ENCODE results near the gene XYLT1.
"Not testable (repeated sequence)": the region's sequence is repeated elsewhere in the genome, so short reads cannot be mapped to it uniquely, and the experiment has no call there.

Gene XYLT1, protein sequence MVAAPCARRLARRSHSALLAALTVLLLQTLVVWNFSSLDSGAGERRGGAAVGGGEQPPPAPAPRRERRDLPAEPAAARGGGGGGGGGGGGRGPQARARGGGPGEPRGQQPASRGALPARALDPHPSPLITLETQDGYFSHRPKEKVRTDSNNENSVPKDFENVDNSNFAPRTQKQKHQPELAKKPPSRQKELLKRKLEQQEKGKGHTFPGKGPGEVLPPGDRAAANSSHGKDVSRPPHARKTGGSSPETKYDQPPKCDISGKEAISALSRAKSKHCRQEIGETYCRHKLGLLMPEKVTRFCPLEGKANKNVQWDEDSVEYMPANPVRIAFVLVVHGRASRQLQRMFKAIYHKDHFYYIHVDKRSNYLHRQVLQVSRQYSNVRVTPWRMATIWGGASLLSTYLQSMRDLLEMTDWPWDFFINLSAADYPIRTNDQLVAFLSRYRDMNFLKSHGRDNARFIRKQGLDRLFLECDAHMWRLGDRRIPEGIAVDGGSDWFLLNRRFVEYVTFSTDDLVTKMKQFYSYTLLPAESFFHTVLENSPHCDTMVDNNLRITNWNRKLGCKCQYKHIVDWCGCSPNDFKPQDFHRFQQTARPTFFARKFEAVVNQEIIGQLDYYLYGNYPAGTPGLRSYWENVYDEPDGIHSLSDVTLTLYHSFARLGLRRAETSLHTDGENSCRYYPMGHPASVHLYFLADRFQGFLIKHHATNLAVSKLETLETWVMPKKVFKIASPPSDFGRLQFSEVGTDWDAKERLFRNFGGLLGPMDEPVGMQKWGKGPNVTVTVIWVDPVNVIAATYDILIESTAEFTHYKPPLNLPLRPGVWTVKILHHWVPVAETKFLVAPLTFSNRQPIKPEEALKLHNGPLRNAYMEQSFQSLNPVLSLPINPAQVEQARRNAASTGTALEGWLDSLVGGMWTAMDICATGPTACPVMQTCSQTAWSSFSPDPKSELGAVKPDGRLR

DNA sequence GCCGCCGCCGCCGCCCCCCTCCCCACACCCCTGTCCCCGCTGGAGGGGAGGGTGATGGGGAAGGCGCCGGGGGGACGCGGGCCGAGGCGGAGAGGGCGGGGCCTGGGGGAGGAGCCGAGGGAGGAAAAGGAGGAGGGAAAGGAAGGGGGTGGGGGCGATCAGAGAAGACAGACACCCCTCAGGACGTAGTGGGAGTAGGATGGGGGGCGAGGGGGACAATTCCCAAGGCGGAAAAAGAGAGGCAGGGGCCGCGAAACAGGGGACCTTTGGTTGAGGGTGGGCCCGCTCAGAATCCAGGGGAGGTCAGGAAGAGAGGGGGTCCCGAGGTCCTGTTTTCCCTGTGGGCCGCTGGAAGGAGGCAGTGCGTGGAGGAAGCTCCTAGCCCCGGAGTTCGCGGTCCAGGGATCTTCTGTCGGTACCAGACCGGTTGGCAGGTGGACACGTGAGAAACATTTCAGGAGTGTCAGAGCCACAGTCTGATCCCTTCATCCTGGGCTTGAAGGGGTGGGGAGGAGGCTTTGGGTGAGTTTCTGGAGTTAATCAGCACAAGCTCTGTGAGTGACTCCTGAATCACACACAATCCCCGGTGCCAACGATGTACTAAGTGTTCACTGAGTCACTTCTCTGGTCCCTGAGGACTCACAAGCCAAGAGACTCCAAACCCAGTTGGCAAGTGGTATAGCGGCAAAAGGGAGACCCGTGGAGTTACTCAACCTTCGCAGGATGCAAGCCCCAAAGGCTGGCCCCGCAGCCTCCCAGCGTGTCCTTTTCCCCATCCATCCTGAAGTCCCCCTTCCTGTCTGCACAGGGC is at the start of gene XYLT1:
TSS of gene XYLT1 (minus strand) at position 53 of the 811 bp plus-strand sequence. CDS start 164 bp downstream, outside the sequence.
- peak; percentile 69 for DNase-seq

DNA sequence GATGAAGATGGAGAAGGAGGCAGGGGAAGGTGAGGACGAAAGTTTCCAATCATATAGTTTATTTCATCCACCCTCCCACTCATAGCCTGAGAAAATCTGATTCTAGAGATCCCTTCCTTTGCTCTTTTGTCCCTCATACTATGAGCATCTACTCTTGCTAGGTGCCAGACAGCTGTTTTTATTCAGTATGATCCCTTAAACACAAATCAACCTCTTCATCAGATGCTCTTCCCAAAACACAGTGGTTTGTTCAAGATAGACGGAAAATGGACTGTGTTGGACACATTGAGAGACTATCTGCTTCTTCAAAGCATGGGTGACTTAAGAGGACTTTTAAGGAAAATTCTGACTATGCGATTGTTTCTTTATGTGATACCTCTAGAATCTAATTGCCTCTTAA is 49.4 kb upstream of the XYLT1 start:
- DNase-seq = no peak

DNA sequence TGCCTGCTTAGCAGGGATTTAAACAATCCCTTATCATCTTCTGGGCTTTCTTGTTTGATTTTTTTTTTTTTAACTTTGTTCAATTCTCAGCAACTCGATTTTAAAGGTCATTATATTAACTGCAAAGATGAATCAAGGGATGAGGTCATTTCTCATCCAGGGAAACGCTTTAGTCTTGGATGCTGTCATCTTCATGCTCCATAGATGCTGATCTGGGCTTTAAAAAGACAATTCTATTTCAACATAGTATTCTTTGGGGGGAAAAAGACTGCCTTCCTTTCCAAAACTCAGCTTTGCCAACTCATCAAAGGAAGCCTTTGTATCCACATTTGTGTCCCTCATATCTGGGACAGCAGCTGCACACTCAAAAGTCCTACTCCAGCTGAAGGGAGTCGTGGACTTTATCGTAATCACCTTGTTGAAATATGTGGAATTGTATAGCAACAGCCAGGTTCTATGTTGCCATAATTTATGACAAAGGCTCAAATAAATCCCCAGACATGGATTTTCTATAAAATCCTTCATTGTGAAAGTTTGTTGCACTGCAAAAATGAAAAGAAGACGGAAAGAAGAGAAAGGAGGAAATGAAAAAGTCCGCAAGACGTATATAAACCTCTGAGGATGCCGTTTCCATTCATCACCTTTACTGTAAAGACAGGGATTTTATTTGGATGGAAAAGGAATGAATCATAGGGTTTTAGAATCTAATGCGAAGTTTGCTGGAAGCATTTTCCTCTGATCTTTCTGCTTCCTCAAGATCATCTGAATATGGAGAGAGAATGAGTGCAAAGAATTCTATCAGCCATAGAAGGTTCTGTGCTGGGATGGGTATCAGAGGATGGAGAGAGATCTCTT is 48.6 kb upstream of the XYLT1 start:
- DNase-seq = no peak

DNA sequence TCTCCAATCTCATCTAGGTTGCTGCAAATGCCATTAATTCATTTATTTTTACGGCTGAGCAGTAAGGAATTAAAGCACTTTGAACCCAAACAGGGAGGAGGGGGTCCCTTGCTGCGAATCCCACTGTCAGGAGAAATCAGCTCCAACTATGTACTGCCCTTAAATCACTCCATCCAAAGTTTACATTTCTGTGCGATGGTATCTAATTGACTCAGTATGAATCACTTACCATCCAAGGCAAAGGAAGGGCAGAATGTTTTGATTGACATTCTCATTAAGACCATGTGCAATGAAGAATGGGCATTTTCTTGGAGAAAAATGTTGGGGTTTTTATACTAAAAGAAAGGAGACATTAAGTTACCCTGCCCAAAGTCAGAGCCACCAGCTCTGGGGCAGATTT is 47.7 kb upstream of the XYLT1 start:
- no peak for DNase-seq

DNA sequence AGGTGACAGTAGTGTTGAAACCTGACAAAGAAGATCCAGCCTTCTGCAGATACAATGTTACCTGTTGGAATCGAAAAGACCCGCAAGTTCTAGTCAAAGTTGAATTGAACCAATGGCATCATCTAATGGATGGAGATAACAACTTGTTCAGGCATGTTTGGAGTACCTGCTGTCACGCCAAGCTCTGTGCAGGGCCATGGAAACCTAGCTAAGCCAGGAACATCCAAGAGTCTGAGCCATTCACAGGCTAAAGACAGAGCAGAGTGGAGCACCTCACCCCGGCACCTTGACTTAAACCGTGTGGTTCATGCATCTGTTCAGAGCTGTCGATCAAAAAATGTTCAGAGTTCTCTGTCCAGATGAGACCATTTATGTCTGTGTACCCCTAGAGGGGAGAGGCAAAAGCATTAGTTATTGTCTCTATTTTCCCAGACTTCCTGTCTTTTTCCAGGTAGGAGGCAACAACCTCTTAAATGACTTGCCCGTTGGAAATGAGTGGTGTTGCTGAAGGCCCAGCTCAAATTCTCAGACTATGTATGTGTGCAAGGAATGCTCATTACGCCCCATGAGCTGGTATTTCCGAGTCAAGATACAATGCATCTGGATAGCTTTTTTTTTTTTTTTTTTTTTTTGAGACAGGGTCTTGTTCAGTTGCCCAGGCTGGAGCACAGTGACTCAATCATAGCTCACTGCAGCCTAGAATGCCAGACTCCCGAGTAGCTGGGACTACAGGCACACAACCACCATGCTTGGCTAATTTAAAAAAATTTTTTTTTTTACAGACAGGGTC is 44.9 kb upstream of the XYLT1 start:
- DNase-seq = no peak

DNA sequence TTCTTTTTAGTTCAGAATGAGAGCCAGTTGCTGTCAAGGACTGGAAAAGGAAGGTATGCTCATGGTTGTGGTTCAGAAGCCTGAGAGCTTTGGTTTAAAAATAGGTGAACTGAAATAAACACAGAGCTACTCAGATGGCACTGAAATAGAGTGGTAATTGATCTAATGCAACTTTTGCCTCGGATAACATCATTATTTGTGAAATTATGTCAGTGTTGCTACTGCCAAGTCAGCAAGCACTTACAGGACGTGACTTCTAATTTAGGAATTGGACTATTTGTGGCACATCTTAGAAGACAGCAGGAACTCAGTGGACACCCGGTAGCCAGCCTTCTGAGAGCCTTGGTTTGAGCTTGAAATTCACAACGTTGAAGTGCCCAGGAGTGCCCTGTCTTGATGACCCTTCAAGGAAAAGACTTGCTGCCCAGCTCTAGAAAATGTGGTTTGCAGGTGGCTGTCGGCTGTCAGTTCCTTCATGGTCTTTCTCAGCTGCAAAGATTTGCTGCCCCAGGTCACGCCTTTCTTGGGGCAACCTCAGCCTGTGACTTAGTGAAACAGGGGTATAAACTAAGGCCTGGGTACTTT is 42.0 kb upstream of the XYLT1 start:
- no peak for DNase-seq

DNA sequence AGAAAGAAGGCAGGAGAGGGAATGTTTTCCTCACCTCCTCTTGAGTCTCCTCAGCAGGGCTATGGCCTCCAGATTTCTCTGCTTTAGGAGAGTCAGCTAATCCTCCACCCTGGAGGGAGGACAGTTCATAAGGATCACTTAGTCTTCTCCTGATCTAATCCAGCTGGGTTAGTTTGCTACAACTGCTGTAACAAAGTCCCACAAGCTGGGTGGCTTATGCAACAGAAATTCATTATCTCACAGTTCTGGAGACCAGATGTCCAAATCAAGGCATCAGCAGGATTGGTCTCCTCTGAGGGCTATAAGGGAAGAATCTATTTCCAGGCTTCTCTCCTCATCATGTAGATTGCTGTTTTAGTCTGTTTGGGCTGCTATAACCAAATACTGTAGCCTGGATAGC is 40.6 kb upstream of the XYLT1 start:
- no peak for DNase-seq

DNA sequence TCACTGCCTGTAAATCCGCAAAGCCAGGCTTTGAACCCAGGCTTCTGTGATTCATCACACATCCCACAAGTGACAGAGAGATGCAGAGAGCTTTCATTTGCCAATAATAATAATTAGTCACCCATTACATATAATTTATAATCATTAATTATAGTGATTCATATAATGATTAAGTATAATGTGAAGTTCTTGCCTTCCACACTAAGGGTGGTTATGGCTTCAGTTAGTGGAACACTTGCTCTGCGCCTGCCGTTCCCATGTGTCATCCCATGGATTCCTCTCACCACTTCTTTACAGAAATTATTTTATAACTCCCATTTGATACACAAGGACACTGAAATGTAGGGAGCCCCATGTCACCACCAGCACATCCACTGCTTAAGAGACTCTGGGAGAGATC is 39.8 kb upstream of the XYLT1 start:
- no peak for DNase-seq

DNA sequence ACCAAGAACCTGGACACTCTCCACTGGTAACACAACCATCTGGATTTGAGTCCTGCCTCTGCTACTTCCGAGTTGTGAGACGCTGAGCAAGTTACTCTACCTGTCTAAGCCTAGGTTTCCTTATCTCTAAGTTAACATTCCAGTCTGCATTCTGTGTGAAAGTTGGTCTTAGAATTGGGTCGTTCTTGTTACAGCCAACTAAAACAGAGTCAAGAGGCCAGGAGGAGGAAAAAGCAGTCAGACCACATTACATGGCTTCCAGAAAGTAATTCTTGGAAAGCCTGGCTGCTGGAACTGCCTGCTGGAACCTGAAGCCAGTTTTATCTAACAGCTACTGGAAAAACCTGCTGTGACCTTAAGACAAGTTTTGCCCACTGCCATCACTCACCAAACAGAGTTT is 38.4 kb upstream of the XYLT1 start:
- DNase-seq = no peak

DNA sequence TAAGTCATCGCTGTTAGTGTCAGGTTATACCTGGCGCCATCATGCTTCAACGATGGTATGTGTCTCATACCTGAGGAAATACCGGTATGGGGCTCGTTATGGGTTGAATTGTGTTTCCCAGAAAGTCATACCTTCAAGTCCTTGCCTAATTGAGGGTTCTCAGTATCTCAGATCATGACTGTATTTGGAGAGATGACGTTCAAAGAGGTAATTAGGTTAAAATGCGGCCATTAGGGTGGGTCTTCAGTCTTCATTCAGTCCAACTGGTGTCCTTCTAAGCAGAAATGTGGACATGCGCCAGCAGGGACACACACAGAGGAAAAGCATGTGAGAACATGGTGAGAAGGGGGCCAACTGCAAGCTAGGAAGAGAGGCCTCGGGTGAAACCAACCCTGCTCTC is 37.5 kb upstream of the XYLT1 start:
- DNase-seq = no peak

DNA sequence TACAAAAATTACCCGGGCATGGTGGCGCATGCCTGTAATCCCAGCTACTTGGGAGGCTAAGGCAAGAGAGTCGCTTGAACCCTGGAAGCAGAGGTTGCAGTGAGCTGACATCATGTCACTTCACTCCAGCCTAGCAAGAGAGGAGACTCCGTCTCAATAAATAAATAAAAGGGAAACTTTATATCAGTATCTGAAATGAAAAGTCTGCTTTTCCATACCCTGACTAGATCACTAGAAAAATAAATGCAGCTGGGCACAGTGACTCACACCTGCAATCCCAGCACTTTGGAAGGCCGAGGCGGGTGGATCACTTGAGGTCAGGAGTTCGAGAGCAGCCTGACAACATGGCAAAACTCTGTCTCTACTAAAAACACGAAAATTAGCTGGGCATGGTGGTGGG is 36.8 kb upstream of the XYLT1 start:
- DNase-seq = not testable (repeated sequence)

DNA sequence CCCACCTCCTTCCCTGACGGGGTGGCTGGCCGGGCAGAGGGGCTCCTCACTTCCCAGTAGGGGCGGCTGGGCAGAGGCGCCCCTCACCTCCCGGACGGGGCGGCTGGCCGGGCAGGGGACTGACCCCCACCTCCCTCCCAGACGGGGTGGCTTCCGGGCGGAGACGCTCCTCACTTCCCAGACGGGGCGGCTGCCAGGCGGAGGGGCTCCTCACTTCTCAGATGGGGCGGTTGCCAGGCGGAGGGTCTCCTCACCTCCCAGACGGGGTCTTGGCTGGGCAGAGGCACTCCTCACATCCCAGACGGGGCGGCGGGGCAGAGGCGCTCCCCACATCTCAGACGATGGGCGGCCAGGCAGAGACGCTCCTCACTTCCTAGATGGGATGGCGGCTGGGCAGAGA is 35.1 kb upstream of the XYLT1 start:
- DNase-seq = not testable (repeated sequence)

DNA sequence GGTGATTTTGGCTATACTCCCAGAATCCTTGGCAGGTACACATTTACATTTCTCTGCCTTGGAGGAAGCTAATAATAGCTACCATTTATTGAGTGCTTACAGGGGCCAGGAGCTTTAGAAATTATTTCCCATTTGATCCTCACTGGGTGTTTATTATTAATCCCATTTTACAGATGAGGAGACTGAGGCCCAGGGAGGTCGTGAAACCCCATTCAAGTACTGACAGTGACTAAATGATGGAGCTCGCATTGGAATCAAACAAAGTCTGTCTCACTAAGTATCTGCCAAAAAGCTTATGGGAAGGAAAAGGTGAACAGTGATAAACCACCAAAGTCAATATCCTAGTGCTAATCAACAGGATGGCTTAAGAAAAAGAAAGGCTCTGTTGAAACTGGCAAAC is 33.3 kb upstream of the XYLT1 start:
- no peak for DNase-seq

DNA sequence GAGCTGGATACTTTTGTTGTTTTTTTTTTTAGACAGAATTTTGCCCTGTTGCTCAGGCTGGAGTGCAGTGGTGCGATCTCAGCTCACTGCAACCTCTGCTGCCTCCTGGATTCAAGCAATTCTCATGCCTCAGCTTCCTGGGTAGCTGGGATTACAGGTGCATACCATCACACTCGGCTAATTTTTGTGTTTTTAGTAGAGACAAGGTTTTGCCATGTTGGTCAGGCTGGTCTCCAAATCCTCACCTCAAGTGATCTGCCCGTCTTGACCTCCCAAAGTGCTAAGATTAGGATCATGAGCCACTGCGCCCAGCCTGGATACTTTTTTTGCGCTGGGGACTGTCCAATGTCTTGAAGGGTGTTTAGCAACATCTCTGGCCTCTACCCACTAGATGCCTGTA is 32.6 kb upstream of the XYLT1 start:
- DNase-seq = no peak

DNA sequence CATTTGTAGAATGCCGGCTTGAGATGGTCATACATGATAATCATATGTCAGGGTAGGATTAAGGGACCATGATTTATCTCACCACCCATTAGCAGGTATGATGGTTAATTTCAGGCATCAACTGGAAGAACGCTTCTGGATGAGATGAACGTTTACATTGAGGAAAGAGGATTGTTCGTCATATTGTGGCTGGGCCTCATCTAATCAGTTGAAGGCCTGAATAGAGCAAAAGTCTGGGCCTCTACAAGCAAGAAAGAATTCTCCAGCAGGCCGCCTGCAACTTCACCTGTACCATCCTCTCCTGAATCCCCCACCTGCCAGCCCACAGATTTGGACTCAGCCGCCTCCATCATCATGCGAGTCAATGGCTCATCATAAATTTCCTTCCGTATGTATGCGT is 30.6 kb upstream of the XYLT1 start:
- DNase-seq = no peak

DNA sequence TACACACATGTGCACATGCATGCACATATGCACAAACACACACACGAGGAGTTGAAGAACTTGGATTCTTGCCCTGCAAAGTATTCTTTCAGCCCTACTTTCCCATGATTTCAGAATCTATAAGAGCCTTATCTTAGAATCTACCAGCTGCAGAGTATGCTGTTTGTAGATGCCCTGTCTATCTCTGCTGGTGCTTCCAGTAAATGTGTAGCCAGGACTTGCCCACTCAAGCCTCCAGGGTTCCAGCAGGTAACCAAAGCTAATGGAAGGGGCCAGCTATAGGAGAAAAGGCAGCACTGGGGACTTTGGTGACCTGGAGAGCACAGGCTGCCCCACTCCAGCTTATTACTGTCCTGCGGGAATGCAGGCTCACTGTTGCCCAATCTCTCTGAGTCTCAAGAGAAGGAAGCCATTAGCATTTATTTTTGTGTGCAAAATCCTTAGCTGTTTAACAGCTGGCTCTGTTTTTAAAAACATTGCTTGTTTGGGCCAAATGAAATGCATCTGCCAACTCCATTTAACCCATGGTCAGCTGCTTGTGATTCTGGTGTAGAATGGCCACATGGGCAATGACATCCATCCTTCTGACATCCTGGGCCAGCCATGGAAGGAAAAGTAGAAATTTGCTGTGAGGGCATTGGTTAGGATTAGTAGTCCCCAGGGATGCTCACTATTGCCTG is 28.6 kb upstream of the XYLT1 start:
- DNase-seq = no peak

DNA sequence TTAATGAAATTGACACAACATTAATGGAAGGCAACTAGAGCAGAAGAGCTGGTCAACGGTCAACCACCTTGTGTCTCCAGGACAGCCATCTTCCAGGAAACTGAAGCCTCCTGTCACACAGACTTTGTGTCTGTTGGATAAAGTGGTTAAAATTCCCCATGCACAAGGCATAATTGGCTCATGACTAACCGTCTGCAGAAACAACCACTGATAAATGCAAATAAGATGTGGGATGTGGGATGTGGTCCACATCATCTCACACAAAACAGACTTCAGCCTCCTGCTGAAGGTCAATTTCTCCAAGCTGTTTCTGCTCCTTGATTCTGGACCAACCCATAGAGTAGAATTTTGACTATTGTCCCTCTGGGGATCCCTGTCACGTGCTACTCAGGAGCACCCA is 26.9 kb upstream of the XYLT1 start:
- DNase-seq = no peak

DNA sequence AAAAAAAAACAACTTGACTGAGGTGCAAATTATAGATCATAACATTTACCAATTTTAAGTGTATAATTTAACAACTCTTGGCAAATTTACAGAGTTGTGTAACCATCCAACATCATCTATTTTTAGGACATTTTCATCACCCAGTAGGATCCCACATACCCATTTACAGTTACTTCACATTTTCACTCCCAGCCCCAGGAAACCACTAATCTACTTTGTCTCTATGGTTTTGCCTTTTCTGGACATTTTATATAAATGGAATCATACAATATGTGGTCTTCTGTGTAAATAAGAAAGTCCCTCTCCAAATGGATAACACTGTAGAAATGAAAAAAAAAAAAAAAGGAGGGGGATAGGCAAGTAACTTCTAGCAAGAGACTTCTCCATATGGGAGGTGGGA is 26.1 kb upstream of the XYLT1 start:
- DNase-seq = no peak

DNA sequence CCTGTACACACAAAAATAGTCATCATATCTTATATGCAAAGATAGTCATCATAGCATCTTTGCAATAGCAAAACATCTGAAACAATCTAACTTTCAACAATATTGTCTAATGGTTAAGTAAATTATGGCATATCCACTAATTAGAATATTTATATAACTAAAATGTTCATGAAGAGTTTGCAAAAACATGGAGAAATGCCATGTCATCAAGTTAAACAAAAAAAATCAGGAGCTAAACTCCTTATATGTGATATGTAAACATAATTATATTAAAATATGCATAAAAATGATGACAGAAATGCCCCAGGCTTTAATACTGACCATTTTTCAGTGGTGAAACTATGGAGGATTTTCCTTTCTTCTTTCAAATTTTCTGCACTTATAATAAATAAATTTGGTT is 22.3 kb upstream of the XYLT1 start:
- DNase-seq = no peak

DNA sequence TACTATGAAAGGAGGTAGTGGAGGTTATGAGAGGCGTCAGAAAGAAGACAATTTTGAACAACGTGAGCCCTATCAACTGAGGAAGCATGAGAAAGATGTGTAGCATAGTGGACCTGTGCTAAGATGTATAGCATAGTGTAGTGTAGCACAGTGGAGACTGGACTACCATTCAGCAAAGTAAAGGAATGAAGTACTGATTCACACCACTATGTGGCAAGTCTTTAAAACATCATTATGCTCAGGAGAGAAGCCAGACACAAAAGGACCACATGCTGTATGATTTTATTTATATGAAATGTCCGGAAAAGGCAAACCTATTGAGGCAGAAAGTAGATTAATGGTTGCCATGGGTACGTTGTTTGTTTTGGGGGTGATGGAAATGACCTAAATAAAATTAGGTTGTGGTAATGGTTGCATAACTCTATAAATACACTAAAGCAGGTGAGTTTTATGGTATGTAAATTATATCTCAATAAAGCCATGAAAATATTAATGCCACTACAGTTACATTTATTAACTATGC is 20.4 kb upstream of the XYLT1 start:
- DNase-seq = no peak
